Osteoblast (primary cell): Measurements from ENCODE around the gene NELFB. TPM values are rescaled to one million over a fixed set of nuclear protein-coding genes. Genes with fewer than 3 reads are reported as not detected.

Experiments used
- DNase-seq: peaks from one replicate; pipeline ENCODE4 v3.0.0; 2011; ENCODE audit warnings: low spot score, mixed read lengths; ENCODE audit not compliant: insufficient read length; ENCODE audit errors: missing footprints
- H2AFZ ChIP-seq: 2 replicates; pipeline ENCODE4 v1.6.0; 2011; ENCODE audit warnings: mild to moderate bottlenecking, low read length
- H3K27ac ChIP-seq: 2 replicates; pipeline ENCODE4 v1.5.1; 2011; ENCODE audit warnings: mild to moderate bottlenecking, low read depth, low read length, moderate library complexity
- H3K27me3 ChIP-seq: 2 replicates; pipeline ENCODE4 v1.6.0; 2012; ENCODE audit warnings: mild to moderate bottlenecking, control low read depth, inconsistent platforms, low read length, moderate library complexity; ENCODE audit not compliant: insufficient read depth
- H3K36me3 ChIP-seq: 2 replicates; pipeline ENCODE4 v1.5.1; 2011; ENCODE audit warnings: mild to moderate bottlenecking, low read length, control low read depth, moderate library complexity; ENCODE audit not compliant: insufficient read depth
- H3K4me1 ChIP-seq: 2 replicates; pipeline ENCODE4 v1.5.1; 2011; ENCODE audit warnings: mild to moderate bottlenecking, low read length, control low read depth, moderate library complexity; ENCODE audit not compliant: insufficient read depth
- H3K4me2 ChIP-seq: 2 replicates; pipeline ENCODE4 v1.6.0; 2011; ENCODE audit warnings: mild to moderate bottlenecking, low read length; ENCODE audit not compliant: insufficient read depth
- H3K4me3 ChIP-seq: fragments of 200-600 bp; sonication (generic); 3 replicates; pipeline ENCODE4 v1.5.1; 2012; ENCODE audit warnings: mild to moderate bottlenecking, low read length, inconsistent platforms; ENCODE audit not compliant: insufficient read depth
- H3K79me2 ChIP-seq: 2 replicates; pipeline ENCODE4 v1.6.0; 2012; ENCODE audit warnings: mild to moderate bottlenecking, low read length, control low read depth, inconsistent platforms; ENCODE audit not compliant: insufficient read depth
- H3K9me3 ChIP-seq: 2 replicates; pipeline ENCODE4 v1.5.1; 2011; ENCODE audit warnings: low read depth, low read length, control low read depth
- H4K20me1 ChIP-seq: 2 replicates; pipeline ENCODE4 v1.6.0; 2012; ENCODE audit warnings: mild to moderate bottlenecking, low read length, control low read depth; ENCODE audit not compliant: insufficient read depth
- CTCF ChIP-seq: IDR thresholded peaks from 2 replicates; pipeline ENCODE4 v1.5.1; 2011; ENCODE audit warnings: mild to moderate bottlenecking, low read depth, low read length, moderate library complexity; ENCODE audit errors: extremely low read depth
- total RNA-seq: library from RNA; depleted of rRNA; stranded (reverse); fragments of >200 nt; gene quantifications from 2 replicates; pipeline ENCODE4 v1.2.3, GENCODE V29; 2012

The NELFB gene
- total RNA-seq, 1 donor: 47.4 TPM

- Histone ChIP-seq H3K79me2 (no peaks in the 10 kb centered on the region), H3K4me3 (no peak overlapping the region), H3K36me3 (no peaks in the 10 kb centered on the region), H4K20me1 (peaks cover 3% of the 10 kb centered on the region), H2AFZ (no peak overlapping the region), H3K27me3 (no peaks in the 10 kb centered on the region), H3K4me2 (no peak overlapping the region), H3K27ac (no peak overlapping the region), H3K4me1 (no peaks in the 10 kb centered on the region), H3K9me3 (no peaks in the 10 kb centered on the region)
- DNase-seq: peak; percentile 85
- TF ChIP-seq CTCF: no peak
Observed at GRCh38 chr9:137319739-137320551, 64.8 kb downstream of the NELFB start.

GRCh38 chr9:137320555-137321384, 65.6 kb downstream of the NELFB start:
- no peaks in the 10 kb centered on the region for H3K36me3 ChIP-seq
- DNase-seq: peak; percentile 87
- no peak overlapping the region for H2AFZ ChIP-seq
- no peak overlapping the region for H3K4me2 ChIP-seq
- no peak for TF ChIP-seq CTCF
- H3K4me3 ChIP-seq: no peak overlapping the region
- no peaks in the 10 kb centered on the region for H3K4me1 ChIP-seq
- H3K27ac ChIP-seq: no peak overlapping the region
- no peaks in the 10 kb centered on the region for H3K79me2 ChIP-seq
- no peaks in the 10 kb centered on the region for H3K27me3 ChIP-seq
- no peaks in the 10 kb centered on the region for H3K9me3 ChIP-seq
- peaks cover 3% of the 10 kb centered on the region for H4K20me1 ChIP-seq

GRCh38 chr9:137321726-137322361, 66.7 kb downstream of the NELFB start:
- no peaks in the 10 kb centered on the region for H3K9me3 ChIP-seq
- H3K27ac ChIP-seq: no peak overlapping the region
- peak; percentile 78 for DNase-seq
- TF ChIP-seq CTCF: no peak
- H4K20me1 ChIP-seq: peaks cover 3% of the 10 kb centered on the region
- H2AFZ ChIP-seq: no peak overlapping the region
- H3K4me2 ChIP-seq: no peak overlapping the region
- no peak overlapping the region for H3K4me3 ChIP-seq
- H3K4me1 ChIP-seq: no peaks in the 10 kb centered on the region
- no peaks in the 10 kb centered on the region for H3K36me3 ChIP-seq
- no peaks in the 10 kb centered on the region for H3K79me2 ChIP-seq
- H3K27me3 ChIP-seq: no peaks in the 10 kb centered on the region

Other genes with a start within 250 kb of the NELFB start
- gene ABCA2, start 227.1 kb upstream of the NELFB start, total RNA-seq: 19.4 and 20.3 TPM in 2 replicates
- gene FUT7, start 223.2 kb upstream of the NELFB start, total RNA-seq: not detected in 2 replicates
- gene NPDC1, start 209.2 kb upstream of the NELFB start, total RNA-seq: 10.0 and 10.1 TPM in 2 replicates
- gene ENTPD2, start 201.3 kb upstream of the NELFB start, total RNA-seq: not detected in 2 replicates
- gene SAPCD2, start 184.8 kb upstream of the NELFB start, total RNA-seq: 0.88 and 1.1 TPM in 2 replicates
- gene UAP1L1, start 177.8 kb upstream of the NELFB start, total RNA-seq: 35.9 and 36.9 TPM in 2 replicates
- 94.1 and 103 TPM in 2 replicates for gene MAN1B1, start 168.3 kb upstream of the NELFB start, total RNA-seq
- 66.6 and 74.6 TPM in 2 replicates for gene DPP7, start 140.6 kb upstream of the NELFB start, total RNA-seq
- gene GRIN1, start 116.2 kb upstream of the NELFB start, total RNA-seq: not detected in 2 replicates
- not detected in 2 replicates for gene LRRC26, start 85.3 kb upstream of the NELFB start, total RNA-seq
- not detected in 2 replicates for gene TMEM210, start 83.3 kb upstream of the NELFB start, total RNA-seq
- 26.2 and 32.9 TPM in 2 replicates for gene ANAPC2, start 66.8 kb upstream of the NELFB start, total RNA-seq
- 52.5 and 59.7 TPM in 2 replicates for gene SSNA1, start 66.7 kb upstream of the NELFB start, total RNA-seq
- 9.7 and 10.5 TPM in 2 replicates for gene TPRN, start 54.6 kb upstream of the NELFB start, total RNA-seq
- gene TMEM203, start 49.7 kb upstream of the NELFB start, total RNA-seq: 35.4 and 36.9 TPM in 2 replicates
- gene NDOR1, start 49.6 kb upstream of the NELFB start, total RNA-seq: 5.0 and 6.2 TPM in 2 replicates
- gene RNF208, start 33.1 kb upstream of the NELFB start, total RNA-seq: 0.29 TPM in 1 of 2 replicates, not detected in the other
- gene CYSRT1, start 30.2 kb upstream of the NELFB start, total RNA-seq: 1.1 and 1.5 TPM in 2 replicates
- under 0.01 TPM in 1 of 2 replicates, not detected in the other for gene RNF224, start 27.8 kb upstream of the NELFB start, total RNA-seq
- gene SLC34A3, start 24.4 kb upstream of the NELFB start, total RNA-seq: not detected in 2 replicates
- gene TUBB4B, start 14.0 kb upstream of the NELFB start, total RNA-seq: 67.7 and 74.0 TPM in 2 replicates
- 0.36 TPM in 1 of 2 replicates, not detected in the other for gene STPG3, start 4.0 kb upstream of the NELFB start, total RNA-seq
- 0.29 and 2.5 TPM in 2 replicates for gene TOR4A, start 22.4 kb downstream of the NELFB start, total RNA-seq
- gene NRARP, start 46.9 kb downstream of the NELFB start, total RNA-seq: under 0.01 TPM in 2 replicates
- 7.6 and 10.0 TPM in 2 replicates for gene EXD3, start 167.8 kb downstream of the NELFB start, total RNA-seq
- gene NOXA1, start 168.1 kb downstream of the NELFB start, total RNA-seq: 0.36 and 0.88 TPM in 2 replicates
- not detected in 2 replicates for gene ENTPD8, start 186.0 kb downstream of the NELFB start, total RNA-seq
- 19.2 and 22.4 TPM in 2 replicates for gene NSMF, start 204.0 kb downstream of the NELFB start, total RNA-seq